Colonic mucosa (tissue), 4 donors: ENCODE results near the gene SLC16A2. TPM values are rescaled to one million over a fixed set of nuclear protein-coding genes. Genes with fewer than 3 reads are reported as not detected.

Source experiments
- DNase-seq: peaks from one replicate; pipeline ENCODE4 v3.0.0-alpha.2; 2020
- H3K27ac ChIP-seq: fragments of 200-600 bp; one replicate; pipeline ENCODE4 v1.8.0; 2021
- H3K27me3 ChIP-seq: fragments of 200-600 bp; one replicate; pipeline ENCODE4 v1.8.0; 2021
- H3K36me3 ChIP-seq: fragments of 200-600 bp; one replicate; pipeline ENCODE4 v1.8.0; 2021
- H3K4me1 ChIP-seq: fragments of 200-600 bp; one replicate; pipeline ENCODE4 v1.8.0; 2021; ENCODE audit warnings: mild to moderate bottlenecking
- H3K4me3 ChIP-seq: fragments of 200-600 bp; one replicate; pipeline ENCODE4 v1.8.0; 2021
- H3K9ac ChIP-seq, 2 donors: one replicate each; pipeline ENCODE4 v1.7.0; 2013; ENCODE audit warnings: control low read depth in 2 of 2, low read depth in 2 of 2, low read length in 2 of 2
- H3K9me3 ChIP-seq: fragments of 200-600 bp; one replicate; pipeline ENCODE4 v1.8.0; 2021
- intact Hi-C: fragments of 100-400 bp; cut with DNase I; formaldehyde crosslinking; loops from one replicate; pipeline ENCODE4 v1.14.1; 2022
- total RNA-seq, 2 donors: library from RNA; stranded (reverse); fragmentation: NEBNext Ultra II Directional in 1 of 2; extraction: Animal tissue kit (Norgen Biotek cat#: 25700) in 1 of 2; gene quantifications; one replicate each; pipeline ENCODE4 v1.2.1, GENCODE V29; 2021
- TF ChIP-seq, protein P1 (sequence below): fragments of 200-600 bp; IDR thresholded peaks from one replicate; pipeline ENCODE4 v1.8.0; 2022; ENCODE audit warnings: antibody characterized with exemption, mild to moderate bottlenecking
- donor health status: healthy.
- donor health status: DM: no; HTN: no; CAD: no.
- donor health status: DM: no; HTN: no; CAD: no.

Gene SLC16A2
- total RNA-seq, 2 donors from 2014 or later = 1.3 to 2.9 TPM

DNA sequence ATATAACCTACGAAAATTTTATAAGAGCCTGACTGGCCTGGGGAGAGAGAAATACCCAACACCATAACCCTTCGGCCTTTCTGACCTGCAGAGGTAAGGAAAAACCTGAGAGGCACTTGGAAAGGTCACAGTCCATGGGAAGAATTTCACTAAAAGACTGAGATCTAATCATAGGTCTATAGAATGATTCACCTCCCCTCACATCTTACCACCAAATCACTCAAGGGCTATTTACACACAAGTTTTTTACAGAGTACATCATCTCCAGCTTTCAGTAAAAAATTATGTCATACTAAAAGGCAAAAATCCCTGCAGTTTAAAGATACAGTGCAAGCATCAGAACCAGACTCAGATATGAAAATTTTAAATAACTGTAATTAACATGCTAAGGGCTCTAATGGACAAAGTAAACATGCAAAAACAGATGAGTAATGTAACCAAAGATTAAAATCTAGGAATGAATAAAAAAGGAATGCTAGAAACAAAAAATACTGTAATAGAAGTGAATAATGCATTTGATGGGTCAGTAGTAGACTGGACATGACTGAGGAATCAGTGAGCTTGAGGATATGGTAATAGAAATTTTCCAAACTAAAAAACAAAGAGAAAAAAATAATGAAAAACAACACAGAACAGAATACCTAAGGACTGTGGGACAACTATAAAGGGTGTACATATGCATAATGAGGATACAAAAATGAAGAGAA lies 32.1 kb upstream of the SLC16A2 start:
- intact Hi-C loops = loop anchor here (10.0 kb wide), 1 partner anchor 1216 kb away; no protein-coding TSS in a partner anchor
- TF ChIP-seq, protein P1, sequence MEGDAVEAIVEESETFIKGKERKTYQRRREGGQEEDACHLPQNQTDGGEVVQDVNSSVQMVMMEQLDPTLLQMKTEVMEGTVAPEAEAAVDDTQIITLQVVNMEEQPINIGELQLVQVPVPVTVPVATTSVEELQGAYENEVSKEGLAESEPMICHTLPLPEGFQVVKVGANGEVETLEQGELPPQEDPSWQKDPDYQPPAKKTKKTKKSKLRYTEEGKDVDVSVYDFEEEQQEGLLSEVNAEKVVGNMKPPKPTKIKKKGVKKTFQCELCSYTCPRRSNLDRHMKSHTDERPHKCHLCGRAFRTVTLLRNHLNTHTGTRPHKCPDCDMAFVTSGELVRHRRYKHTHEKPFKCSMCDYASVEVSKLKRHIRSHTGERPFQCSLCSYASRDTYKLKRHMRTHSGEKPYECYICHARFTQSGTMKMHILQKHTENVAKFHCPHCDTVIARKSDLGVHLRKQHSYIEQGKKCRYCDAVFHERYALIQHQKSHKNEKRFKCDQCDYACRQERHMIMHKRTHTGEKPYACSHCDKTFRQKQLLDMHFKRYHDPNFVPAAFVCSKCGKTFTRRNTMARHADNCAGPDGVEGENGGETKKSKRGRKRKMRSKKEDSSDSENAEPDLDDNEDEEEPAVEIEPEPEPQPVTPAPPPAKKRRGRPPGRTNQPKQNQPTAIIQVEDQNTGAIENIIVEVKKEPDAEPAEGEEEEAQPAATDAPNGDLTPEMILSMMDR = no peak
- no peak for DNase-seq
- no peak overlapping the region for H3K27ac ChIP-seq
- H3K36me3 ChIP-seq = no peaks in the 10 kb centered on the region
- no peak overlapping the region for H3K9ac ChIP-seq
- no peaks in the 10 kb centered on the region for H3K9me3 ChIP-seq
- H3K4me1 ChIP-seq = no peaks in the 10 kb centered on the region
- H3K4me3 ChIP-seq = no peak overlapping the region
- H3K27me3 ChIP-seq = no peaks in the 10 kb centered on the region

DNA sequence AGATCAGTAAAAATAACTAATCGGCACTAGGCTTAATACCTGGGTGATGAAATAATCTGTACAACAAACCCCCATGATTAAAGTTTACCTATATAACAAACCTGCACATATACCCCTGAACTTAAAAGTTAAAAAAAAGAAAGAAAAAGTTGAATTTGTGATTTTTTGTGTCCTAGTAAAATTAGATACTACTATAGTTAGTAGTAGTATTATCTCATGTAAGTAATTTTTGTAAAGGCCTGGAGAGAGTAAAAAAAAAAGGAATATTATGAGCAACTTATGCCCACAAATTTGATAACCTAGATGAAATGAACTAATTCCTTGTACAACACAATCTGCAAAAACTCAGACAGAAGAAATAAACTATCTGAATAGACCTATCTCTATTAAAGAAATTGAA lies 25.7 kb upstream of the SLC16A2 start:
- TF ChIP-seq, protein P1 = no peak
- Histone ChIP-seq H3K4me3 (no peak overlapping the region), H3K27ac (no peak overlapping the region), H3K4me1 (no peaks in the 10 kb centered on the region), H3K36me3 (no peaks in the 10 kb centered on the region), H3K27me3 (no peaks in the 10 kb centered on the region), H3K9me3 (no peaks in the 10 kb centered on the region), H3K9ac (no peak overlapping the region)
- no peak for DNase-seq
- intact Hi-C loops = no loop called here

DNA sequence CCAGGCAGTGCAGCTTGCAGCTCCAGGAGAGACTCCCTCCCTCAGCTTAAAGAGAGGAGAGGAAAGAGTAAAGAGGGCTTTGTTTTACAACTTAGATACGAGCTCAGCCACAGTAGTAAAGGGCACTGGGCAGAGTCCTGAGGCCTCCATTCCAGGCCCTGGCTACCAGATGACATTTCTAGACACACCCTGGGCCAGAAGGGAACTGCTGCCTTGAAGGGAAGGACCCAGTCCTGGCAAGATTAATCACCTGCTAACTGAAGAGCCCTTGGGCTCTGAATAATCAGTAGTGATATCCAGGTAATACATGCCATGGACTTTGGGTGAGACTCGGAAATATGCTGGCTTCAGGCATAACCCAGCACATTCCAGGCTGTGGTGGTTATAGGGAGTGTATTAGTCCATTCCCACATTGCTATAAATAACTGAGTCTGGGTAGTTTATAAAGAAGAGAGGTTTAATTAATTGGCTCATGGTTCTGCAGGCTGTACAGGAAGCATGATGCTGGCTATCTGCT lies 15.3 kb upstream of the SLC16A2 start:
- Histone ChIP-seq H3K36me3 (no peaks in the 10 kb centered on the region), H3K9ac (no peak overlapping the region), H3K4me1 (no peaks in the 10 kb centered on the region), H3K27me3 (no peaks in the 10 kb centered on the region), H3K9me3 (no peaks in the 10 kb centered on the region), H3K4me3 (no peak overlapping the region), H3K27ac (no peak overlapping the region)
- no peak for DNase-seq
- TF ChIP-seq, protein P1 = no peak
- intact Hi-C loops = no loop called here

DNA sequence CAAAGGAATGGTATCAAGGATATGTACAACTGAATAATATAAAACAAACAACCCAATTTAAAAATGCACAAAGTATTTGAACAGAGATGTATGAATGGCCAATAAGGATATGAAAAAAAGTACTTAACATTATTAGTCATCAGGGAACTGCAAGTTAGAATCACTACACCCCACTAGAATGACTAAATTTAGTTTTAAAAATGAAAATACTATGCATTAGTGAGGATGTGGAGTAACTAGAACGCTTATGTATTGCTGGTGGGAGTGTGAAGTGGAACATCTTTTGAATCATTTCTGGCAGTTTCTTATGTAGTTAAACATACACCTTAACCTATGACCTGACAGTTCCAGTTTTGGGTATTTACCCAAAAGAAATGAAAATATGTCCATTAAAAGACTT lies 13.0 kb upstream of the SLC16A2 start:
- Histone ChIP-seq H3K27me3 (no peaks in the 10 kb centered on the region), H3K4me1 (no peaks in the 10 kb centered on the region), H3K9ac (no peak overlapping the region), H3K9me3 (no peaks in the 10 kb centered on the region), H3K4me3 (no peak overlapping the region), H3K27ac (no peak overlapping the region), H3K36me3 (no peaks in the 10 kb centered on the region)
- no peak for DNase-seq
- intact Hi-C loops = no loop called here
- TF ChIP-seq, protein P1 = no peak

DNA sequence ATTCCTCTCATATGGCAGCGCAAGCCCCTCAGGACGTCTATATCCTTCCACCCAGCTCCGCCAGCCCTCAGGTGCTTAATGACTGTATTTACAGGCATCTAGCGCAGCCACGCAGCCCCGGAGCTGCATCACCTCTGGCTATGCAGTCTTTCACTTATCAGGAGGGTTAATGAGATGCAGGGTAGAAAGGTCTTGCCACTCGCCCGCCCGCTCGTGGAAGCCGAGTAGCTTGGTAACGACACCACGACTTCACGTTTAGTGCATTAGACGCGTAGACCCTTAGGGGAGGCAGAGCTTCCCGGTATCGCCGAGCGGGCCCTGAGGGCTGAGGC lies 1.5 kb upstream of the SLC16A2 start:
- TF ChIP-seq, protein P1 = no peak
- DNase-seq = no peak
- peaks cover 12% of the 10 kb centered on the region for H3K27me3 ChIP-seq
- H3K9me3 ChIP-seq = no peaks in the 10 kb centered on the region
- H3K36me3 ChIP-seq = no peaks in the 10 kb centered on the region
- H3K4me3 ChIP-seq = peak overlapping the region; percentile 36
- H3K4me1 ChIP-seq = no peaks in the 10 kb centered on the region
- H3K9ac ChIP-seq = no peak overlapping the region
- peak overlapping the region; percentile 74 for H3K27ac ChIP-seq
- intact Hi-C loops = no loop called here
